Vagina (tissue), 2 donors: Measurements from ENCODE around the gene ACSS1.
A peak's percentile ranks its signal among the peaks of the same experiment; 100 is the strongest.

Source experiments
- CTCF ChIP-seq, 3 experiments: fragments of 450-650 bp in 2 of 3; fragments of 200-600 bp in 1 of 3; sonication (generic) in 1 of 3; IDR thresholded peaks; one replicate each; pipeline ENCODE4 v1.5.1; 2017 to 2019; ENCODE audit warnings: antibody characterized with exemption in 3 of 3, mild to moderate bottlenecking in 2 of 3, moderate library complexity in 2 of 3
- POLR2A ChIP-seq, 2 donors: fragments of 450-650 bp; IDR thresholded peaks; one replicate each; pipeline ENCODE4 v1.6.1; 2017; ENCODE audit warnings: antibody characterized with exemption in 2 of 2, mild to moderate bottlenecking in 2 of 2, moderate library complexity in 2 of 2
- POLR2AphosphoS5 ChIP-seq, 2 donors: sonication (generic); formaldehyde crosslinking; IDR thresholded peaks; one replicate each; pipeline ENCODE4 v1.9.0; 2017; ENCODE audit warnings: antibody characterized with exemption in 2 of 2, mild to moderate bottlenecking in 2 of 2, low read depth in 1 of 2; ENCODE audit not compliant: insufficient read depth in 1 of 2

DNA sequence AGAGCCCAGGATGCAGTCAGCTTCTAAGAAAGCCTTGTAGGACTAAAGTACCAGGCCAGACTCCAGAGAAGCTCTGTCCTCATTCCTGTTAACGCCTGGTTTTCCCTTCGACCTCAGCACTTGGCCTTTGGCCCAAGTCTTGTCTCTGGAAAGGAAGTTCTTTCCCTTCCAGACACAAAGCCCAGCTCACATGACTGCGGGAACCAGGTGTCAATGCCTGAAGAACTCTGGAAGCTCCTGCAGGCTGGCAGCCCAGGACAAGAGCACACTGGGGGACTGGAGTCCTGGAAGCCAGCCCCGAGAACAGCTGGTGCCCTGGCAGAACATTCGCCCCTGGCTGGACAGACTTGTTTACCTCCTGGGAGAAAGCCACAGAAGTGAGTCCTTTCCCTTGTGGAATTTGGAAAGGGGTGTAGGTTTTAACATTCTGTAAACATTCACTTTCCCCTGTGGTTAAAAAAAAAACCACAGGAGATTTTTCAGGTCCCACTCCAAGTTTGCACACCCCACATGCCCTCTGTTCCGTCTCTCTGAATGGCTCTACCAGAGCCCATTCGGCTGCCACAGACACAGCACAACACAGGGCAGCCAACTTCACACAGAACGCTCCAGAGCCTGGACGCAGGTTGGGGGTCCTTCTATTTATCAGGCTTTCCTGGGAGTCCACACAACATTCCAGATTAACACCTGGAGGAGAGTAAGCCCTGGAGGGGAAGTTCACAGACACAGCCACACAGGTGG is 18.1 kb downstream of the ACSS1 start:
- no peak for TF ChIP-seq CTCF (IDR thresholded peaks at IDR 0.05)
- TF ChIP-seq POLR2AphosphoS5 (IDR thresholded peaks at IDR 0.05; ENCODE audit: insufficient read depth in 1 of 2, low read depth in 1 of 2): peak; percentile 79 to 97
- TF ChIP-seq POLR2A (IDR thresholded peaks at IDR 0.05): no peak
